DMS 273 (cell line): ENCODE data around the gene RS1.

Experiments used
- DNase-seq: peaks from one replicate; lab custom pipeline; 2025; ENCODE audit not compliant: unreplicated experiment; lab: John Stamatoyannopoulos, UW

Gene RS1

DNA sequence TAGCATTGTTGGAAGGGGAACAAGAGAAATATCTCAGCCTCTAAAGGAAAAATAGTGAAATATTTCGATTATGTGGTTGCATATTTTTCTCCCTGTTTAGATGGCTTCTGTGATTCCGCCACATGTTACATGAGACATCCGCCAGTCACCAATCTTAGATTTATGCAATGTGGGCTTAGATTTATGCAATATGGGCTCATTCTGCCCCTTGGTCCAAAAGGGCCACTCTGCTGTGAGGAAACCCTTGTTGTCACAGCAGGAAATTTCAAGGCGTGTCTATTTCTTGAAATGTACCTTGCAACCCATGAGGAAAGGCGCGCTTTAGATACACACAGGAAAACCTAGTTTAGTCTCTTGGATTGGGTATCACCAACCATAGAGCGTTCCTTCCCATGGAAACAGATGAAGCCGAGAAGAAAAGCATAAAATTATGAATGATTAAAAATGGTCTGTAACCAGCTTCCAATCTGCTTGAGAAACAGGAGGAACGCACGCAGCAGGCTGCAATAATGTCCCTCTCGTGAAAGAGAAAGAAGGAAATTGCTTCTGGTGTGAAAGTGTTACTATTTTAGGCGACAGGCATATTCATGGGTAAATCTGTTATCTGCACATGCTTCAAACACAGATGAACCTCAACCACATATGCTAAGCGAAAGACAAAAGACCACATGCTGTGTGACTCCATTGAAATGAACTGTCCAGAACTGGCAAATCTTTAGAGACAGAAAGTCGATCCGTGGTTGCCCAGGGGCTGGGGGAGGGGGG is 3.7 kb downstream of the RS1 start:
- DNase-seq, result no peak

DNA sequence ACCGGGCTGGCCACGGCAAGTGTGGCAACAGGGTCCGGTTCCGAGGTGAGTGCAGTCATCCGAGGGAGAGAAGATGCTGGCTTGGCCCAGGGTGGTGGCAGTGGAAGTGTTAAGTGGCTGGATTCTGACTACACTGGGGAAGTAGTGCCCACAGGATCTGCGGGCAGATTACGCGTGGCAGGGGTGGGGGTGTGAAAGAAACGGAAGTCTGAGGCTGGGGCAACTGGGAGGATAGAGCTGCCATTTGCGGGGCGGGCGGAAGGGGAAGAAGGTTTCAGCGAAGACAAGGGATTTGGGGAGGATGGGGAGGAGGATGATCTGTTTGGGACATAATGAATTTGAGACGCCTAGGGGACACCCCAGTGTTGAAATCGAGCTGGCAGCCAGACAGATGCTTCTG is 5.3 kb downstream of the RS1 start:
- DNase-seq, result no peak

DNA sequence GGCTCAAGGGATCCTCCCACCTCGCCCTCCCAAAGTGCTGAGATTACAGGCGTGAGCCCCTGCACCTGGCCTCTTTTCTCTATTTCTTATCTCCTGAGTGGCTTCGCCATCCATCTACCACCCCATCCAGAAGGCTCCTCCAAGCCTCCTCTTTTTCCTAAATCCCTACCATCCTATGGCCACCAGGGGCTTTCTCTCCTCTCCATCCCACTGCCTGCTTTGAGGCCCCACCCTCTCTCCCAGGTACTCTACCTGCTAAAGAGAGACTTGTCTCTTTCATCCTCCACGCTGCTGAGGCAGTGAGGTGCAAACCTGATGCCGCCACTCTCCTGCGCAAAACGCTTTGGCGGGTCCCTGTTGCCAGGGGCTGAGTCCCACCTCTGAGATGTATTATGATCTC is 7.0 kb downstream of the RS1 start:
- DNase-seq, result no peak

DNA sequence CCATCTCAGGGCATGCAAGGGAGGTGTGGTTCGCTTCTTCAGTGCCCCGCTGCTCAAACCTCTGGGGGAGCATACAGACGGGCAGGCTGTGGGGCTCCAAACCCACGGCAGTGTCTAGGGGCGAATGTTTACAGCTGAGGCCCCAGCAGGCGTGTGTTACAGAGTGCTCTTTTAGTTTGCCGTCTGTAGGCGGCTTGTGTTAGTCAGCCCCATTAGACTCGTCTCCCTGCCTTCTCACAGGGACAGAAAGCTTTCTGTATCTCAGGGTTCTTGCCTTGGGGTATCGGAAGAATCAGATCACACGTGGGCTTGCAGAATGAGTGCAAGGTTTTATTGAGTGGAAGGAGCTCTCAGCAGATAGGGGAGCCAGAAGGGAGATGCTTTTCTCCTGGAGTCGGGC is 10.6 kb downstream of the RS1 start:
- no peak for DNase-seq

DNA sequence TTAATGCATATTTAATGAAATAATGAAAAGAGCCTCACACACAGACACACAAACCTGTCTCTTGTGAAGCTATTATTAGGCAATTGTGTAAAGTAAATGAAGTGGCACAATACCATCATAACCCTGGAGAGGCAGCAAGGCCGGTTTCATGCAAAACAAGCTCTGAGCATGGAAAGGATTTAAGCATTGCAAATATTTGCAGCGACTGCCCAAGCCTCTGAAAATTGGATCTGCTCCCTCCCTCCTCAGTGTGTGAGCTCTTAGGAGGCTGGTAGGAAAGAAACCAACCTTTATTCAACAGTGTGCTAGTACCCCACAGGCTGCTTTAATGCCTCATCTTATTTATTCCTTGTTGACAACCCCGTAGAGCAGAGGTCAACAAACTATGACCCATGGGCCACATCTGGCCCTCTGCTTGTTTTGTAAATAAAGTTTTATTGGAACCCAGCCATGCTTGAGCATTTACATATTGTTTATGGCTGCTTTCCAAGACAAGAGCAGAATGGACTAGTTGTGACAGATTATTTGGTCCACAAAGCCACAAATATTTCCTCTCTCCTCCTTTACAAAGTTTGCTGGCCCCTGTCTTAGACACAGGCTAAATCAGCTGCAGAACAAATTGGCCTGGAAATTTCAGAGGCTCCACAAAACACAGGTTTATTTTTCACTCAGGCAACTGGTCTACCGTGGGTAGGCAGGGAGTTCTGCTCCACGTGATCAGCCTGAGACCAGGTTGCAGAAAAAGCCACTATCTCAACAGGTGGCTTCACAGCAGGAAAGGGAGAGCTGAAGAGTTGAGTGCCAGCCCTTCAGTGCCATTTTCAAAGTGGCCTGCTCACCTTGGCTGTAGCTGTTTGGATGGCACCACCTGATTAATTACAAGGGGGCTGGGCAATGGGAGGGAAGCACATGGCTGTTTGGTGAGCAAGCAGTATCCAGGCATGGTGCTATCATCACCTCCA is 16.8 kb downstream of the RS1 start:
- peak; percentile 63 for DNase-seq

DNA sequence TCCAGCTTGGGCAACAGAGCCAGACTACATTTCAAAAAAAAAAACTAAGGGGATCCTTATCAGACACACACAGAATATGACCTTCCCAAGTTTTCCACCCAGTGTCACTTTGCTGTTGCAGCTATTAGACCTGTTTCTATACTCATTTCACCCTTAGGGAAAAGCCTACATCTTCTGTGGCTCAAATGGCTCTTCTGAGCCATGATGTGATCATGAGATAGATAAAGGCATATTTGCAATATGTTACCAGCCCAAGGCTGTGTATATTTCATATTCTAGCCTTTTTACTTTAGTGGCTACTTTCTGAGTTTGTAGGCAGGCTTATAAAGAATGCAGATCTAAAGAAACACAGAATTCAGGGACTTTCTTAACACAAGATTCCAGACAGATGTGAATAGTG is 19.3 kb downstream of the RS1 start:
- no peak for DNase-seq

DNA sequence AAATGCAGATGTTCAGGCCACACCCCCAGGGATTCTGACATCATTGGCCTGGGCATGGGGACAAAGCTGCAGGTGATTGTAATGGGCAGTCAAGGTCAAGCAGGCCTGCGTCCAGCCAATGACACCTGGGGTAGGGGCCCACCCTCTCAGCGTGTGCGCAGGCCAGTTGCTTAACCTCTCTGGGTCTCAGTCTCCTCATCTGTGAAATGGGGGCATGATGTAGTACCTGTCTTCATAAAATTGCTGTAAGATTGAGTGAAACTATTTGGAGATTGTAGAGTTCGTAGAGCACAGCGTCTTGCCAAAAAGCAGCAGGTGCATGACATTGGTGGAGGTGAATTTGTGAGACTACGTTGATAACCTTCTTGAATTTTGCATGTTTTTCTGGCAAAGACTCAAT is 21.2 kb downstream of the RS1 start:
- no peak for DNase-seq

DNA sequence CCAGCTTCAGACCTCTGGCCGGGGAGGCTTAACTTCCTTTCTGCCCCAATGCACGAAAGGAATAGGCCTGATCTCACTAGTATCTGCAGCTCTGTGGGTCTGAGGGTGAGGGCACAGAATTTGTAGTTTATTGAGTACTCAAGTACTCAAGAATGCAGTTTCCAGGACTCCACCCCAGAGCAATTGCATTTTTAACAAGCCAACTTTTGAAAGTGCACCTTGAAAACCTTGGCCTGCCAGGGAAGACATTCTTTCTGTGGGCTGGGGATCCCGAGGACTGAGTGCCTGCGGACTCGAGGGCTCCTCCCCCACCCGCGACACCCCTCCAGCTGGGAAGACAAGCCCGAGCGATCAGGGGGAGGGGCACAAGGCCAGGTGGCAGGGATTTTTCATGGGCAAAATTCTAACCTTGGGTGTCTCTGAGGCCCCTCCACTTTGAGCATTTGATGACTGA is 22.4 kb downstream of the RS1 start:
- peak; percentile 15 for DNase-seq

DNA sequence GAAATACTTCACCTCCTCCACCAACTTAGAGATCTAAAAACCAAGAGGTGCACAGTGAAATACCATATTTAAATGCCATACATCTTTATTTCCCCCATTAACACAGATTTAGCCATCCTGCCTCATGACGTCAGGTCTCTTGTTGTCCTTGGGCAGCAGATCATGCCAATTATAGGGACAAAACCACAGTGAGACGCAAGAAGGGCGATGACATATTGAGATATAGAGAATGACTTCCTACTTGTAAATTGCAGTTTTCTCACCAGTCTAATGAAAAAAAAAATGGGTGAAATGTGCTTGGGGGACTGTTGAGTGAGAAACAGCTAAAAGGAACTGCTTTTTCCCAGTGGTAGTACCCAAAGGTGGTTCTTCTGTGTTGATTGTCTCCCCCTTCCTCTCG is 24.3 kb downstream of the RS1 start:
- DNase-seq, result no peak

DNA sequence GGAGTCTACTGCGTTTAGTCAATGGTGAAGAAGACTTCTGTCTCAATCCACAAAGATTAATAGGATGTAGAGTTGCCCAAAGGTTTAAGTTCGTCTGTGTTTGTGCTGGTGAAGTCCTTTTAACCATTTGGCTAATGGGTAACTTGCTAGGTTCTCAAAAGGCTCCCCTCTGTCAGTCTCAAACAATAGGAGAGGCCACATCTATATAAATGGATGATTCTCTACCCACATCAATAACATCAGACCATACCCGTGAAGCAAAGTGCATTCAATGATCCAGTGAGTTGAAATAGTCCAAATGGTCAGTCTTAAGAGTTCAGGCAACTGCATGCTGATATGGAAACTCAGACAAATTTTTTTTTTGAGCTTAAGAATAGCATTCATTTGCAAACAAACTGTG is 28.1 kb downstream of the RS1 start:
- DNase-seq, result no peak

DNA sequence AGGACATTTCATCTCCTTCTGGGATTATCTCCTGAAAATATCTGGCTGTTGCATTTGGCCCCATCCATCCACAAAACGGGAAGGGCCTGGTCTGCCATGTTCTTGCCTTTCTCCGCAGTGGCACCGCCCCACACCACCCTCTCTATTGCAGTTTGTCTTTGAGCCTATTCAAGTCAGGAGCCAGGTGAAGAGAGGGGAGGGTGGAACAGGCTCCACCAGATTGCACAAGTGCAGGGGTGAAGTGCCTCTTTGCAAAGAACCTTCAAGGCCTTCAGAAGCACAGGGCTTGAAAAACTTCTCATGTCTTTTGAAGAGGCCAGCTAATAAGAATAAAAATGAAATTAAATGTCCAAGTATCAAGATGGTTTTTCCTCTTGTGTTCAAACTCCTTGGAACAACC is 28.7 kb downstream of the RS1 start:
- no peak for DNase-seq

DNA sequence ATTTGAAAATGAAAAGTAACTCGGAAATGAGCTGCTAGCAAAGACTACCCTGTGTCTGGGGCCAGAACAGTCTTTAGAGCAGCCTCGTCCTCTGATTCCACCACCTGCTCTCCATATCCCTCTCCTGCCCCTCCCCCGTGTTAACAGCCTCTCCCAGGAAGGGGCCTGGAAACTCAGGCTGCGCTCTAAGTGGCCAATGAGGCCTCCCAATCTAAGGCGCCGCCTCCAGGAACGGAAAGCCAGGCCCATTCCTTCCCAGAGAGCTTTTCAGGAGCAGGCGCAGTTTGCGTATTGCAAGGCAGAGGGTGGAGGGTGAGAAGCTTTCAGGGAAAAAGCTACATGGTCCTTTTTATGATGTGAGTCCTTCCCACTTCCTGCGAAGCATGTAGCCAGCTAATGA is 31.2 kb downstream of the RS1 start:
- DNase-seq, result no peak

DNA sequence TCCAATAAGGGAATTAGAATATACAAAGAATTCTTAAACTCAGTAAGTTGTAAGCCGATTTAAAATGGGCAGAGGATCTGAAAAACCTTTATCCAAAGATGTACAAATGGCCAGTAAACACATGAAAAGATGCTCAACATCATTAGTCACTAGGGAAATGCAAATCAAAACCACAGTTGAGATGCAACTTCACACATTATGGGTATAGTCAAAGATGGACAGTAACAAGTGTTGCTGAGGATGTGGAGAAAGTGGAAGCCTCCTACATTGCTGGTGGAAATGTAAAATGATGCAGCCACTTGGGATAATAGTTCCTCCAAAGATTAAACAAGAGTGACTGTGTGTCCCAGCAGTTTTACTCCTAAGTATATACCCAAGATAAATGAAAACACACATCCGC is 32.6 kb downstream of the RS1 start:
- no peak for DNase-seq

DNA sequence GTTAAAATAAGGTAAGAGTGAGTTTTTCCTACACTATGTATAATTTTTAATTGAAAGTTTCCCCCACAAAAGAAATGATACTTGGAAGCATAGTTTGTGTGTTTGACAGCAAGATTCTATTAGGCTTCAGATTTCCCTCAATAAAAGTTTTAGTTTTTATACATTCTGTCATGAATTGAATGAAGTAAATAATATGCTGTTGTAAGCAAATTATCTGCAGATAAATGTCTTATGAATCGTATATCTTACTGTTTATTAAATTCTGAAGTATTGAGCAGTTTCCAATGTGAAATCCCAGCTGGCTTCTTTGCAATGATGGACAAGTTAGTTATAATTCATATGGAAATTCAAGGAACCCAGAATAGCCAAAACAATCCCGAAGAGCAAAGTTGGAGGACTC is 33.5 kb downstream of the RS1 start:
- no peak for DNase-seq

DNA sequence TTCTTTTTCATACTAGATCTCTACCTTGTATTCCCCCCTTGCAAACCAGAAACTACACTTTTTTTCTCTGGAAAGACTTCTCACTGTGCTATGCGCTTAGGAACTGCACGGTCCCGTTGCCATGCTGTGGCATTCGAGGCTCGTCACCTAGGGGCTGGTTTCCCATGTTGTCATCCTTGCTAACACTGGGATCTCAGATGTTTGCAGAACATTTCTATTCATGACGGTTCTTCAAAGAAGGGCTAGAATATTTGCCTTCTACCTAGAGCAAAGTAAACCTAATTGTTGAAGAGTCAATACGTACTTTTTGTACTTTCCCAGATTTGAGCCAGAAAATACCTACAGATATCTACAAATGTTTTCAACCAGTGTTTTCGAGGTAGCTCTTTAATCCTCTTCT is 41.0 kb downstream of the RS1 start:
- DNase-seq, result no peak

DNA sequence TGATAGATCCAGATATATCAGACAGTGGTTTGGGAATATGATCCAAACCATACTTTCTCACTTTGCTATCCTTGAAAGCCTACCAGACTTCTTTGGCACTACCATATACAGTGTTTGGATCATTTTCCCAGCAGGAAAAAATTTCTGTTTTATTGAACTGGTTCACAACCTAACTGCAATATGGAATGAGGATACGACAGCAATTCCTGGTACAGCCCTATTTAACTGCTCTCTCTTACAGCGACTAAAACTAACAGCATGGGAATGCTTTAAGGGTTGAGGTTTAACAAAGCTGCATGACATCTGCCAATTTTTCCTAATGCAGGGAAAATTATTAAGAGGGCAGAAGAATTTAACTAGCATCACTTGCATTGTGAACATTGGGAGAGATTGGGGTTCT is 47.3 kb downstream of the RS1 start:
- DNase-seq, result no peak

DNA sequence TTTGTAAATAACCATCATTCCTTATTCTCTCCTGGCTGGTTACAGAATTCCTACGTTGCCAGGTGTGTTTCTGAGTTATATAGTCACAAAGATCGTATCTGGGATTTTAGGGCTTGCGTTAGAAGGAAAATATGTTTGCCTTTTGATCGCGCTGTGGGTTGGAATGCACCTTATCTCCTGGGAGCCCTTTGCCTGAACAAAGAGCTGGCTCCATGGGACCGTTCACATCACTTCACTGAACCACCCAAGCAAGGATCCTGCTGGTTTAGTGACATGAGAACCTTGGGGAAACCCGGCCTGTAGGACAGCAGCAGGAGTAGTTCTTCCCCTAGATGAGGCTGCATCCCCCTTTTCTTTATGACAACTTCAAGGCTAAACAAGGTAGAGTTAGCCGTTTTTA is 51.6 kb downstream of the RS1 start:
- no peak for DNase-seq

DNA sequence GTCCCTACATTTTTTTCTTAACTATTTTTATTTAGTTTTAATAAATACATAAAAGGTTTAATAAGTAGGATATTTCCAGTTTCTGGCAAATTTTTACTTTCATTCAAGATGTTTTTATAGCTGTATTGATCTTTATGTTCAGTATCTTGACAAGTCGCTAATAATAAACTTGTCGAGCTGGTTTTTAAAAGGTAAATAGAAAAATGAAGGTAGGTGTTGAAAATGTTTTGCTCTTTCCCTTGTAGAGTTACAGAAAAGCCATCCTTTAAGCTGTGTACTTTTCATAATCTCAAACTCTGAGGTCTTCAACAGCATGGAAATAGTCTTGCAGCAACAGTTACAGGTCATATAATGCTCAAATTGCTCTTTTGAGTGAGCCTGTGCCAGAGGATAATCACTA is 52.6 kb downstream of the RS1 start:
- DNase-seq, result no peak

DNA sequence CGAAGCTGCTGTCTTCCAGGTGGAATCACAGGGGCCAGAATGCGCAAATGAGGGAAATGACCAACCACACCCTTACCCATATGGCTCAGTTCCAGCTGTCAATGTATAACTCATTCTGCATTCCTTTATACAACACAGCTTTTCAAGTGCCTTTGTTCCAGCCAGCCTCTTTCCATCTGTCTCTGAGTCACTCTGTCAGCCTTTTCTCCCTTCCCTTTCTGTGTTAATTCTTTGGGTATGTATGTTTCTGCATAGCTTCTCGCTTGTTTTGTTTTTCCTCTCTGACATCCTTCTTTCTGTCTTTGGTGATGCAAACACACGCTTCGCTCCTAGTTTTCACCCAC is 54.5 kb downstream of the RS1 start:
- no peak for DNase-seq

DNA sequence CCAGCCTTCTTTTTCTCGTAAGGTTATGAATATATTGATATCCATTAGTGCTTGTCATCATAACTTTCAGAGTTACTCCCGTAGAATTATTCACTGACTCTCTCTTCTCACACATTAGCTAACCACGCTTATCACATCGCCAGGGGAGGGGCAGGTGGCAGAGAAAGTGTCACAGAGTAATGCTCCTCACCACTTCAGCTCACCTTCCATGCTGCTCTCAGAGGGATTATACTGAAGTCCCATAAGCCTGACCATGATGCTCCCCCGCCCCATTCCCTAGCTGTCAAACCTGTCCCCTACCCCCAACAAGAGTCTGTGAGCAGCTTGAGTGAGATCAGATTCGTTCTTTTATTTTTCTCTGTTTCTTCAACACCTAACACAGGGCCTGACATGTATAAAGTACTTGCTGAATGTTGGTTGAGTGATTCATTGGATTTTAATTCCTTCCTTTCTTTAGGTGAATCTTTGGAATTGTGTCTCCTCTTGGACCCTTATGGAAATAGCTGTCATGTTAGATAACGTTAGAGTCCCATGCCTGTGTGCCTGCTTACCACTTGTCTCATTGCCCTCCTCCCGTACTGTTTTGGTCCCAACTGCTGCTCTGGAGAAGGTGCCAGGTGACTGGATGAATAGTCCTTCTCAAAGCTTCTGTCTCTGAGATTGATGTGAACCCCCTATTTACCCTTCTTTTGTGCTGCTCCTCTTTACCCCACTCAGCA is 55.1 kb downstream of the RS1 start:
- DNase-seq, result no peak

DNA sequence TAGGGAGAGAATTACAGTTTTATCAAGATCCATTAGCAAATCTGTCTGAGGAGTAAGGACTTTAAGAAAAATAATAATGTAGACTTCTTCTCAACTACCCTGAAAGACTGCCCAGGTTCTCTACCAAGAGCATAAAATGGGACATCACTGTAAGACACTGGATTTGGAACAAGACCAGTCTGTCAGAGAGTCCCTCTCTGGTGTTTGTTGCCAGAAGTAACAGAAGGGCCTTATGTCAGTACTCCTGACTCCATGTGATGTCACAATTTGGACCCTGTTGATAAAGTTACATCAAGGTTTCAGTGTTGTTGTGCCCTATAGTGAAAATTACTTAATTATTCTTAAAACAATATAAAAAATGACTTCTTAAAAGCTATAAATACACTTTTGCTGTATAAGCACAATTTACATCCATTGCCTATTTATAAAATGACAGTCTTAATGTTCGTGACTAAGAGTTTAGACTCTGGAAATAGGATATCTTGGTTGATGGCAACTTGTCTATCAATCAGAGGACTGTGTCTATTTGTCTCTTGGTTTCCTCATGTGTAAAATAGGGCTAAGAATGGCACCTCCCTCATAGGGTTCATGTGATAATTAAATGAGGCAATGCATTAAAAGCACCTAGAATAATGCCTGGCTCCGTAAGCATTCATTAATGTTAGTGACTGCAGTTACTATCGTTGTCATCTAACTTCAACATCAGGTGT is 57.8 kb downstream of the RS1 start:
- no peak for DNase-seq
